Ascending aorta (tissue), 2 donors: ENCODE measurements around the gene MC2R. TPM values are rescaled to one million over a fixed set of nuclear protein-coding genes. Genes with fewer than 3 reads are reported as not detected.
"Not testable (repeated sequence)": the region's sequence is repeated elsewhere in the genome, so short reads cannot be mapped to it uniquely, and the experiment has no call there.

ENCODE experiments used
- DNase-seq, 2 donors: peaks; one replicate each; pipeline ENCODE4 v3.0.0-alpha.2; 2019; ENCODE audit warnings: low spot score in 2 of 2
- H3K27ac ChIP-seq, 2 donors: fragments of 200-600 bp; sonication (generic); one replicate each; pipeline ENCODE4 v1.5.1; 2016 to 2017; ENCODE audit warnings: mild to moderate bottlenecking in 1 of 2
- H3K27me3 ChIP-seq: fragments of 200-600 bp; sonication (generic); one replicate; pipeline ENCODE4 v1.5.1; 2017
- H3K36me3 ChIP-seq, 2 donors: fragments of 200-600 bp; sonication (generic); one replicate each; pipeline ENCODE4 v1.5.1; 2016
- H3K4me1 ChIP-seq, 2 donors: fragments of 200-600 bp; sonication (generic); one replicate each; pipeline ENCODE4 v1.5.1; 2016 to 2017; ENCODE audit warnings: mild to moderate bottlenecking in 1 of 2
- H3K4me3 ChIP-seq, 2 donors: fragments of 200-600 bp; sonication (generic); one replicate each; pipeline ENCODE4 v1.5.1; 2016 to 2017; ENCODE audit warnings: mild to moderate bottlenecking in 1 of 2
- H3K9me3 ChIP-seq, 2 donors: fragments of 200-600 bp; sonication (generic); one replicate each; pipeline ENCODE4 v1.5.1; 2016
- intact Hi-C: fragments of 100-400 bp; cut with DNase I; formaldehyde crosslinking; loops from one replicate; pipeline ENCODE4 v1.15.1; 2023
- total RNA-seq: library from RNA; depleted of rRNA; stranded (reverse); fragments of >200 nt; gene quantifications from one replicate; pipeline ENCODE4 v1.1.0, GENCODE V29; 2016
- TF ChIP-seq, protein P1 (sequence below), 3 experiments: fragments of 200-600 bp in 2 of 3; fragments of 450-650 bp in 1 of 3; sonication (generic) in 2 of 3; IDR thresholded peaks; one replicate each; pipeline ENCODE4 v1.5.1; 2016 to 2019; ENCODE audit warnings: antibody characterized with exemption in 3 of 3, mild to moderate bottlenecking in 1 of 3, moderate library complexity in 1 of 3

The MC2R gene
- total RNA-seq, 1 donor from 2014 or later, result not detected

DNA sequence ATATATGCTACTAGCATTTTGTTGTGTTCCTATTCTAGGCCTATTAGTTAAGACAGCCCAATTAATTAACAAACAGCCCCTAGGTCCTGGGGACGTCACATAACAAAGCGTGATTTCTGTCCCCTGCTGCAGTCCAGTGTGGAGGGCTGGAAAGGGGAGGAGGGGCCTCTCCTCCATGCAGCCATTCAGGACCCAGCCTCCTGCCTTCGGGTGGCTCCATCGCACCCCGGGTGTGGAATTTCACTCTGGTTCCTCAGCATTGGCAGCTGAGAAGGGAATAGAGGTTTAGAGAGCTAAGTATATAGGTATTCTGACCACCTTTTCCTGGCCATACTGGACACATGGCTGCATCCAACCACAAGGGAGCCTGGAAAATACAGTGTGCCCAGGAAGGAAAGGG lies 42.4 kb downstream of the MC2R start:
- no peak overlapping the region for H3K27ac ChIP-seq
- no peak overlapping the region for H3K4me3 ChIP-seq
- no peaks in the 10 kb centered on the region for H3K9me3 ChIP-seq
- no peak for DNase-seq
- no peaks in the 10 kb centered on the region for H3K27me3 ChIP-seq
- TF ChIP-seq, protein P1, sequence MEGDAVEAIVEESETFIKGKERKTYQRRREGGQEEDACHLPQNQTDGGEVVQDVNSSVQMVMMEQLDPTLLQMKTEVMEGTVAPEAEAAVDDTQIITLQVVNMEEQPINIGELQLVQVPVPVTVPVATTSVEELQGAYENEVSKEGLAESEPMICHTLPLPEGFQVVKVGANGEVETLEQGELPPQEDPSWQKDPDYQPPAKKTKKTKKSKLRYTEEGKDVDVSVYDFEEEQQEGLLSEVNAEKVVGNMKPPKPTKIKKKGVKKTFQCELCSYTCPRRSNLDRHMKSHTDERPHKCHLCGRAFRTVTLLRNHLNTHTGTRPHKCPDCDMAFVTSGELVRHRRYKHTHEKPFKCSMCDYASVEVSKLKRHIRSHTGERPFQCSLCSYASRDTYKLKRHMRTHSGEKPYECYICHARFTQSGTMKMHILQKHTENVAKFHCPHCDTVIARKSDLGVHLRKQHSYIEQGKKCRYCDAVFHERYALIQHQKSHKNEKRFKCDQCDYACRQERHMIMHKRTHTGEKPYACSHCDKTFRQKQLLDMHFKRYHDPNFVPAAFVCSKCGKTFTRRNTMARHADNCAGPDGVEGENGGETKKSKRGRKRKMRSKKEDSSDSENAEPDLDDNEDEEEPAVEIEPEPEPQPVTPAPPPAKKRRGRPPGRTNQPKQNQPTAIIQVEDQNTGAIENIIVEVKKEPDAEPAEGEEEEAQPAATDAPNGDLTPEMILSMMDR (IDR thresholded peaks at IDR 0.05), result no peak
- no peaks in the 10 kb centered on the region for H3K4me1 ChIP-seq
- H3K36me3 ChIP-seq, result no peaks in the 10 kb centered on the region
- intact Hi-C loops, result loop anchor here (10.0 kb wide), 1 partner anchor 52 kb away; no protein-coding TSS in a partner anchor

DNA sequence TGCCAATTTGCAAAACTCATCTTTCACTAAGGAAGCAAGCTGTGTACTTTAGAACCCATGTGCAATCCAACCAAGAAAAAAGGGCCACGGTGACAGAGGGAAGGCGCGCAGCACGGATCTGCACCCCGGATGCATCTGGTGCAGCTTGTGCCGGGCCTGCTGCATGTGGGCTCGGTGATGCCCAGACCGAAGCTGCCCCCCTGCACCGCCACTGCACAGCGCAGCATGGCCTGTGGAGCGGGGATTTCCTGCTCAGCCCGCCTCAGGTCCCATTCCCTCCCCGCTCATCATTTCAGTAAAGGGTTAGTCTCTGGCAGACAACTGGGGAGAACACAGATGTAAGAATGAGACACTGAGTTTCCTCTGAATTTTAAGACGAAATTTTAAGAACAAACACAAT lies 43.0 kb downstream of the MC2R start:
- Histone ChIP-seq H3K4me1 (no peaks in the 10 kb centered on the region), H3K27ac (no peak overlapping the region), H3K4me3 (no peak overlapping the region), H3K36me3 (no peaks in the 10 kb centered on the region), H3K9me3 (no peaks in the 10 kb centered on the region), H3K27me3 (no peaks in the 10 kb centered on the region)
- TF ChIP-seq, protein P1 (IDR thresholded peaks at IDR 0.05), result no peak
- intact Hi-C loops, result loop anchor here (10.0 kb wide), 1 partner anchor 52 kb away; no protein-coding TSS in a partner anchor
- no peak for DNase-seq

DNA sequence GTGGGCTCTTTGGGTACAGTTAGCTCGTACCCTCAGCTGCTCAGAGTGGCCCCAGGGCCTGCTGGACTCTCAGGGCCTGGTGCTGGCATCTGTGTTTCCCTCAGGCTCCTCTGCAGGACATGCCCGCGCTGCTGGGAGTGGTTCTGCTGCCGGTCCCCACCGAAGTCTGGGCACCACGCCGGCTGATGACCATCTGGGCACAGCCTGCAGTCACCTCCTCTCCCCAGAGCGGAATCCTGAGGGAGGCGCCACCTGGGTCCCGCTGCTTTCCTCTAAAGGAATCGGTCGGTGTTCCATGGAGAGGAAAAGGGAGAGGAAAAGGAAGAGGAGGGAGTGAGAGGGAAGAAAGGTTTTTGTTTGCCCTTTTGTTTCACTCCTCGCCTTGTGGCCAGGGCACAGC lies 43.6 kb downstream of the MC2R start:
- no peak for DNase-seq
- Histone ChIP-seq H3K27ac (no peak overlapping the region), H3K36me3 (no peaks in the 10 kb centered on the region), H3K4me3 (no peak overlapping the region), H3K4me1 (no peaks in the 10 kb centered on the region), H3K27me3 (no peaks in the 10 kb centered on the region), H3K9me3 (no peaks in the 10 kb centered on the region)
- TF ChIP-seq, protein P1 (IDR thresholded peaks at IDR 0.05), result no peak
- intact Hi-C loops, result loop anchor here (10.0 kb wide), 1 partner anchor 53 kb away; no protein-coding TSS in a partner anchor

DNA sequence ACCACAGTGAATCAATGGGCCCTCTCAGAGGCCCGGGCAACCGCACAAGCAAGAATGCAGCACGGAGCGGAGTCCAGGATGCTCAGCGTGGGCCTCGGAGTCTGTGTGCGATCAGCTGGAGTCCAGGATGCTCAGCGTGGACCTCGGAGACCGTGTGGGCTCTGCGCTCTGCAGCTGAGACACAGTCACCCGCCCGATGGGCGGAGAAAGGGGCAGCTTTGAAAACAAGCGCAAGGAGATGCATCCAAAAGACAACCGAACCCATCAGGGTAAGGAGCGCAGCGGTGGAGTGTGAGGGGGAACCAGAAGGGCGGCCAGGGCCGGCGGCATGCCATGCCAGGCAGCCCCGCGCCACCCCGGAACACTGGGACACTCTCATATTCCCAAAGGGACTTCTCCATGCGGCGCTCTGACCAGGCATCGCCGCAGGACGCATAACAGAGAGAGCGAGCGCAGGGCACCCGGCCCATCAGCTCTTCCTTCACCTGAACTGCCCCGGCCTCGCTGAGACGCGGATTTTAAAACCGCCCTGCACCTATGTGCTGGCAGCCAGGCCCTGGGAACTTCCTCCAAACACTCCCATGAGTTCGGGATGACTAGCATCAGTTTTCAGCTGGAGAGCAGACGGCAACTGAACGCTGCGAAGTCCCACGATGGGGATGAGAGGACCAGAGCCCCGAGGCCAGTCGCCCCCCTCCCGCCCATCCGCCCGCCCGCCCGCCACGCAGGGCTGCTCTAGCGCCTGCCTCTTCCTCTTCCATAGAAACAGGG lies 46.6 kb downstream of the MC2R start:
- no peaks in the 10 kb centered on the region for H3K27me3 ChIP-seq
- H3K4me3 ChIP-seq, result no peak overlapping the region
- TF ChIP-seq, protein P1 (IDR thresholded peaks at IDR 0.05), result no peak
- no peaks in the 10 kb centered on the region for H3K9me3 ChIP-seq
- no peaks in the 10 kb centered on the region for H3K4me1 ChIP-seq
- no peak for DNase-seq
- intact Hi-C loops, result no loop called here
- H3K36me3 ChIP-seq, result no peaks in the 10 kb centered on the region
- H3K27ac ChIP-seq, result no peak overlapping the region

DNA sequence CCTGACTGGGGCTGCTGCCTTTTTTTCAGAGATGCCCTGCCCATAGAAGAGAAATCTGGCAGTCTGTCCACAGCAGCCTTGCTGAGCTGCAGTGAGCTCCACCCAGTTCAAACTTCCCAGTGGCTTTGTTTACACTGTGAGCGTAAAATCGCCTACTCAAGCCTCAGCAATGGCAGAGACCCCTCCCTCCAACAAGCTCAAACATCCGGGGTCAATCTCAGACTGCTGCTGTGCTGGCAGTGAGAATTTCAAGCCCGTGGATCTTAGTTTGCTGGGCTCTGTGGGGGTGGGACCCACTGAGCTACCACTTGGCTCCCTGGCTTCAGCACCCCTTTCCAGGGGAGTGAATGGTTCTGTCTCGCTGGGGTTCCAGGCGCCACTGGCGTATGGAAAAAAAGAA lies 52.4 kb downstream of the MC2R start:
- H3K27ac ChIP-seq, H3K4me3 ChIP-seq, DNase-seq, H3K36me3 ChIP-seq, H3K9me3 ChIP-seq, H3K27me3 ChIP-seq, intact Hi-C loops, H3K4me1 ChIP-seq: not testable (repeated sequence)

DNA sequence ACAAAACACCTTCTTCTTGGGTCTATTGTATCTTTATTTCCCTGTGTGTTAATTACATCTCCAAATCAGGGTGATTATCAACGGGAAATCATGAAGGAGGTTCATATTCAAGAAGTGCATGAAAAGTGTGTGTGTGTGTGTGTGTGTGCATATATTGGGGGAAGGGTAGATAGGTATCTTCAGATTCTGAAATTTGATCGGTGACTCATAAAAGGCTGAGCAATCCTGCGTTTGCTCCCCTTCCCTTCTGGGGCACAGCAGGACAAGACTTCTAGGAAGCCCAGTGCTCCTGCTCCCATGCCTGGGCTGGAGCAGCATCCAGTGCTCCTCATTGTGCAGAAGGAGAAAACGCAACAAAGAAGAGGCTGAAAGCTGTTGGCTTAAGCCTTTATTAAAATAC lies 65.5 kb downstream of the MC2R start:
- no peak overlapping the region for H3K4me3 ChIP-seq
- H3K4me1 ChIP-seq, result no peaks in the 10 kb centered on the region
- no peaks in the 10 kb centered on the region for H3K27me3 ChIP-seq
- peaks cover 0 to 9% of the 10 kb centered on the region in 2 donors for H3K9me3 ChIP-seq
- no peaks in the 10 kb centered on the region for H3K36me3 ChIP-seq
- DNase-seq, result no peak
- H3K27ac ChIP-seq, result no peak overlapping the region
- TF ChIP-seq, protein P1 (IDR thresholded peaks at IDR 0.05), result no peak
- intact Hi-C loops, result no loop called here
